Ishikawa (cell line): ENCODE measurements around the gene MGAT5B.

Source experiments
- CEBPB ChIP-seq: IDR thresholded peaks from 2 replicates; pipeline ENCODE4 v1.6.1; 2012
- CREB1 ChIP-seq: IDR thresholded peaks from 2 replicates; pipeline ENCODE4 v1.6.1; 2012; ENCODE audit warnings: low read depth
- EGR1 ChIP-seq: IDR thresholded peaks from 2 replicates; pipeline ENCODE4 v1.6.1; 2012
- EP300 ChIP-seq: IDR thresholded peaks from 2 replicates; pipeline ENCODE4 v1.6.1; 2012; ENCODE audit warnings: borderline replicate concordance
- FOXM1 ChIP-seq: IDR thresholded peaks from 2 replicates; pipeline ENCODE4 v1.6.1; 2012; ENCODE audit warnings: low read depth, borderline replicate concordance
- NFIC ChIP-seq: IDR thresholded peaks from 2 replicates; pipeline ENCODE4 v1.6.1; 2012
- RAD21 ChIP-seq: IDR thresholded peaks from 2 replicates; pipeline ENCODE4 v1.6.1; 2012; ENCODE audit warnings: low read depth
- TAF1 ChIP-seq: IDR thresholded peaks from 2 replicates; pipeline ENCODE4 v1.6.1; 2012; ENCODE audit warnings: low read depth, mild to moderate bottlenecking
- TCF12 ChIP-seq: IDR thresholded peaks from 2 replicates; pipeline ENCODE4 v1.6.1; 2012; ENCODE audit warnings: low read depth
- TEAD4 ChIP-seq: IDR thresholded peaks from 2 replicates; pipeline ENCODE4 v1.6.1; 2012
- YY1 ChIP-seq: IDR thresholded peaks from 2 replicates; pipeline ENCODE4 v1.6.1; 2012; ENCODE audit warnings: low read depth
- ZBTB7A ChIP-seq: IDR thresholded peaks from 2 replicates; pipeline ENCODE4 v1.6.1; 2012; ENCODE audit warnings: low read depth
- TF ChIP-seq, protein P1 (sequence below): IDR thresholded peaks from 2 replicates; pipeline ENCODE4 v1.6.1; 2012; ENCODE audit warnings: low read depth, mild to moderate bottlenecking
- TF ChIP-seq, protein P2 (sequence below): IDR thresholded peaks from 2 replicates; pipeline ENCODE4 v1.6.1; 2012
- TF ChIP-seq, protein P3 (sequence below): IDR thresholded peaks from 2 replicates; pipeline ENCODE4 v1.6.1; 2012

MGAT5B gene

DNA sequence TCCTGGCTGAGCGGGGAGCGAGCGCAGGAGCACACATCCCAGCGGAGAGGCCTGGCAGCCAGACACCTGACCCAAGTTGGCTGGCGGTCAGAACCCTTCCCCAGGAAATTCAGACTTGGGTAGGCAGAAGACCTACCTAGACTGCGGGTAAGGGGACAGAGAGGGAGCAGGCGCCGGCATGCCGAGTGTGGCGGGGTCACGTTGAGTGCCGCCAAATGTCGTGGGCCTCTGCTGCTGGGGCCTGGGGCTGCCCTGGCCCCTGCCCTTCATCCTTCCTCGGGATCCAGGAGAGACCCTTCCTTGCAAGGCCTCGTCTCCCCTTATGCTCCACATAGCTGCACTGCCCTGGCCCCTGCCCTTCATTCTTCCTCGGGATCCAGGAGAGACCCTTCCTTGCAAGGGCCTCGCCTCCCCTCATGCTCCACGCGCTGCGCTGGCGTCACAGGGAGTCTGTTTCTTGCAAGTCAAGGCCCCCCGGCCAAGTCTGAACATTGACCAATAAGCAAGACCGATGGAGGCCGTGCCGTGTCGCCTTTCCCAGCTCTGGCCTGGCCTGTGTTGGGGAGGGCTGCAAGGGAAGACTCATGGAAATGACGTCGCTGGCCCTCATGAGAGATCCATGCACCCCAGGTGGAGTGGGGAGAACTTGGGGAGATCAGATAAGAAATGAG, 47.8 kb downstream of the MGAT5B start:
- no peak for TF ChIP-seq ZBTB7A
- TF ChIP-seq TCF12, result no peak

DNA sequence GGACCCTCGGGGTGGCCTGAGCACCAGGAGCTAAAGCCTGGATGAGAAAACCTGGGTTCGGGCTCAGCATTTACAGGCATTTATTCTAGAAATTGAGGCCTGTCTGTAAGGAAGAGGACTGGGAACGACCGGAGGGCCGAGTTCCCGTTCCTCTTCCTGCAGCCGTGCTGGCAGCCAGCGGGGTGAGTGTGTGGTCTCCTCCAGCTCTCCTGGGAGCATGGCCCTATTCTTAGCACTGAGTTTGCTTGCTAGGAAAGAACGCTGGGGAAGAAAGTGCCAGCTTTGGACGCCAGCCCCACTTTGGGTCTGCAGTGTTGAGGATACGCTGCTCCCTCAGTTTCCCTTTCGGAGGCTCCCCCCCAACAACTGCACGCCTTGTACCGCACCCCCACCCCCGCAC, 49.6 kb downstream of the MGAT5B start:
- no peak for TF ChIP-seq NFIC
- no peak for TF ChIP-seq EGR1
- no peak for TF ChIP-seq RAD21
- no peak for TF ChIP-seq TEAD4
- no peak for TF ChIP-seq ZBTB7A
- TF ChIP-seq YY1, result no peak
- TF ChIP-seq CREB1, result no peak
- TF ChIP-seq, protein P1, sequence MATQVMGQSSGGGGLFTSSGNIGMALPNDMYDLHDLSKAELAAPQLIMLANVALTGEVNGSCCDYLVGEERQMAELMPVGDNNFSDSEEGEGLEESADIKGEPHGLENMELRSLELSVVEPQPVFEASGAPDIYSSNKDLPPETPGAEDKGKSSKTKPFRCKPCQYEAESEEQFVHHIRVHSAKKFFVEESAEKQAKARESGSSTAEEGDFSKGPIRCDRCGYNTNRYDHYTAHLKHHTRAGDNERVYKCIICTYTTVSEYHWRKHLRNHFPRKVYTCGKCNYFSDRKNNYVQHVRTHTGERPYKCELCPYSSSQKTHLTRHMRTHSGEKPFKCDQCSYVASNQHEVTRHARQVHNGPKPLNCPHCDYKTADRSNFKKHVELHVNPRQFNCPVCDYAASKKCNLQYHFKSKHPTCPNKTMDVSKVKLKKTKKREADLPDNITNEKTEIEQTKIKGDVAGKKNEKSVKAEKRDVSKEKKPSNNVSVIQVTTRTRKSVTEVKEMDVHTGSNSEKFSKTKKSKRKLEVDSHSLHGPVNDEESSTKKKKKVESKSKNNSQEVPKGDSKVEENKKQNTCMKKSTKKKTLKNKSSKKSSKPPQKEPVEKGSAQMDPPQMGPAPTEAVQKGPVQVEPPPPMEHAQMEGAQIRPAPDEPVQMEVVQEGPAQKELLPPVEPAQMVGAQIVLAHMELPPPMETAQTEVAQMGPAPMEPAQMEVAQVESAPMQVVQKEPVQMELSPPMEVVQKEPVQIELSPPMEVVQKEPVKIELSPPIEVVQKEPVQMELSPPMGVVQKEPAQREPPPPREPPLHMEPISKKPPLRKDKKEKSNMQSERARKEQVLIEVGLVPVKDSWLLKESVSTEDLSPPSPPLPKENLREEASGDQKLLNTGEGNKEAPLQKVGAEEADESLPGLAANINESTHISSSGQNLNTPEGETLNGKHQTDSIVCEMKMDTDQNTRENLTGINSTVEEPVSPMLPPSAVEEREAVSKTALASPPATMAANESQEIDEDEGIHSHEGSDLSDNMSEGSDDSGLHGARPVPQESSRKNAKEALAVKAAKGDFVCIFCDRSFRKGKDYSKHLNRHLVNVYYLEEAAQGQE, result no peak
- TF ChIP-seq, protein P2, sequence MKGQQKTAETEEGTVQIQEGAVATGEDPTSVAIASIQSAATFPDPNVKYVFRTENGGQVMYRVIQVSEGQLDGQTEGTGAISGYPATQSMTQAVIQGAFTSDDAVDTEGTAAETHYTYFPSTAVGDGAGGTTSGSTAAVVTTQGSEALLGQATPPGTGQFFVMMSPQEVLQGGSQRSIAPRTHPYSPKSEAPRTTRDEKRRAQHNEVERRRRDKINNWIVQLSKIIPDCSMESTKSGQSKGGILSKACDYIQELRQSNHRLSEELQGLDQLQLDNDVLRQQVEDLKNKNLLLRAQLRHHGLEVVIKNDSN, result no peak
- TF ChIP-seq, protein P3, sequence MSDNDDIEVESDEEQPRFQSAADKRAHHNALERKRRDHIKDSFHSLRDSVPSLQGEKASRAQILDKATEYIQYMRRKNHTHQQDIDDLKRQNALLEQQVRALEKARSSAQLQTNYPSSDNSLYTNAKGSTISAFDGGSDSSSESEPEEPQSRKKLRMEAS, result no peak
- no peak for TF ChIP-seq CEBPB
- no peak for TF ChIP-seq TAF1
- TF ChIP-seq FOXM1, result no peak

DNA sequence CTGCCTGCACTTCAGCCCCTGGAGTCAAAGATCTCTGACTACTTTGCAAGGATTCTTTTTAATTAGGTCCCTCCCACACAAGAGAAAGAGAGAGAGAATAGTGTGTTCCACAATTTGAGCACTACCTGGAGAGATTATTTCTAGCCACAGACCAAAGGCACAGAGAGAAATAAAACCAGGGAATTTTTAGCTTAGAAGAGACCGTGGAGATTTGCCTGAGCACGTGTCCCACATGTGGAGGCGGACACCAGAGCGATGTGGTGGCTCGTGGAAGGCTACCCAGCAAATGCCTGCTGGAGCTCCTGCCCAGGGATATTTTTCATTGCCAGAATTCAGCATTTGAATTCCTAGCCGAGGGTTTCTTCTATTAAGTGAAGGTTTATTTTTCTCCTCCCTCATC, 50.6 kb downstream of the MGAT5B start:
- TF ChIP-seq CEBPB (no peak), TAF1 (no peak), EGR1 (no peak), CREB1 (no peak), YY1 (no peak), TEAD4 (no peak), TCF12 (no peak), NFIC (no peak), RAD21 (no peak)
- TF ChIP-seq, protein P2, result no peak
- TF ChIP-seq, protein P3, result no peak
- TF ChIP-seq, protein P1, result no peak

DNA sequence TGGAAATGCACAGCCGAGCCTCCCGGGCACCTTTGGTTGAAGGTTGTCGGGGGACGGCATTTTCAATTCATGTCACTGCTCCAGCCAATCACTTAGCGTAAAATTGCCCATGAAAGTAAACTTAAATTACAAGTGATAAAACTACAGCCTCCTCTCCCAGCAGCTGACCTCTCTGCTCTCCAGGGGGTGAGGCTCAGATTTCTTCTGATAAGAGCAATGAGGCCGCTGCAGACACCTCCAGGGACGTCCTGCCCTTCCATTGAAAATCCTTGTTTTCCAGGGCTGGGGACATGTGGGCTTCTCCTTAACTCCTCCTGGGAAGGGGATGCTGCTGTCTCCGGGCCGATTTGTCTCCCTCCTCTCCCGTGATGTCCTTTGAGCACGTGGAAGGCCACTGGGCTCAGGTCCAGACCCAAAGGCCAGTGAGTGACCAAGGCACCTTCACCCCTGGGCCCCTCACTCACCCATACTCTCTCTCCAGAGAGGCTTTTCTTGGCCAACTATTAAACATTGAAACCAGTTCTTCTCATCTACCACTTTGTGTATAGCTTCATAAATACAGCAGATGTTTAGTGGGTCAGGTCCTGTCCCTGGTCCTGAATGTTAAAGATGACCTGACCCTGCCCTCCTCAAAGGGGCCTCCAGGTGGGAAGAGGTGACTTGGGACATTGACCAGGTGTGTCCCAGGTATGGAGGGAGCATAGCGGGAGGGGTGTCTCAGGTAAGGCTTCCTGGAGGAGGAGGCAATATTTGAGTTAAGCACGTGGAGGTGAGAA, 52.3 kb downstream of the MGAT5B start:
- TF ChIP-seq, protein P1, result peak; percentile 83
- no peak for TF ChIP-seq EP300
